ENCODE measurements around the gene MYL10. TPM values are rescaled to one million over a fixed set of nuclear protein-coding genes. Genes with fewer than 3 reads are reported as not detected.

Gene MYL10
- total RNA-seq, 2 donors from 2014 or later = not detected

DNA sequence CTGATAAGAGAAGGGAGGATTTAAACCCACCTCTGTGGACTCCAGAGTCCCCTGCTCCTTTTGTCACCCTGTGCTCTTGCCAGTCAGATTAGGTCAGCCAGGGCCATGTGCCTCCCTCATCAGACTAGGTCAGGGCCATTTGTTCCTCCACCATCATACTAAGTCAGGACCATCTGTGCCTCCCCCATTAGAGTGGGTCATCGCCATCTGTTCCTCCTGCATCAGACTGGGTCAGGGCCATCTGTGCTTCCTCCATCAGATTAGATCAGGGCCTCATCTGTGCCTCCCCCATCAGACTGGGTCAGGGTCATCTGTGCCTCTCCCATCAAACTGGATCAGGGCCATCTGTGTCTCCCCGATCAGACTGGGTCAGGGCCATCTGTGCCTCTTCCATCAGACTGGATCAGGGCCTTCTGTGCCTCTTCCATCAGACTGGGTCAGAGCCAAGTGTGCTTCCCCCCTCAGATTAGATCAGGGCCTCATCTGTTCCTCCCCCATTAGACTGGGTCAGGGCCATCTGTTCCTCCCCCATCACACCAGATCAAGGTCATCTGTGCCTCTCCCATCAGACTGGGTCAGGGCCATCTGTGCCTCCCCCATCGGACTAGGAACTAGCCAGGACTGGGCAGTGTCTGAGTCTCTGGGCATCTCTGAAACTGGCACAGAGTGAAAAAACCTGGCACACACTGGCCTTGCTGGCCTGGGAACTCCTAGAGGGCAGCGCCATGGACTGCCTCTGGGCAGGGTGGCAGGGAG lies 11.5 kb downstream of the MYL10 start:
- peaks cover 25 to 33% of the 10 kb centered on the region in 2 donors for H3K4me1 ChIP-seq (ENCODE audit: control insufficient read depth in 1 of 2, low read depth in 2 of 2)
- no peaks in the 10 kb centered on the region for H3K27me3 ChIP-seq (replicated peaks; ENCODE audit: insufficient read depth)
- no peak for TF ChIP-seq CTCF (IDR thresholded peaks at IDR 0.05)
- H3K4me3 ChIP-seq = no peak overlapping the region
- H3K9me3 ChIP-seq = no peaks in the 10 kb centered on the region
- ATAC-seq (ENCODE audit: insufficient number of reproducible peaks, low FRiP score, low read depth) = no peak
- no peak for DNase-seq (ENCODE audit: low spot score)
- H3K36me3 ChIP-seq = no peaks in the 10 kb centered on the region
- no peak overlapping the region for H3K27ac ChIP-seq

DNA sequence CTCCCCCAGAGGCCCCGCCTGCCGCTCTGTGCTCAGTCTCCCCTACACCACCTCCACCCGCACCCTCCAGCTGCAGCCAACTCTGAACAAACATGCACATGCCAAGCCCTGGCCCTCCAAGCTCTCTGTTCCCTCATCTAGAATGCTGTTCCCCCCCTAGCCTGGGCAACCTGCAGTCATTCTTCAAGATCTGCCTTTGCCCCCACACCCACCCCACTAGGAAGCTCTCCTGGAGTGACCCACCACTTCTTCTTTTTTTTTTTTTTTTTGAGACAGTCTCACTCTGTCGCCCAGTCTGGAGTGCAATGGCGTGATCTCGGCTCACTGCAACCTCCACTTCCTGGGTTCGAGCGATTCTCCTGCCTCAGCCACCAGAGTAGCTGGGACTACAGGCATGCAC lies 13.7 kb downstream of the MYL10 start:
- DNase-seq (ENCODE audit: low spot score) = no peak
- ATAC-seq (ENCODE audit: insufficient number of reproducible peaks, low FRiP score, low read depth) = no peak
- Histone ChIP-seq H3K36me3 (no peaks in the 10 kb centered on the region), H3K27ac (peak overlapping the region; percentile 89 to 91), H3K9me3 (no peaks in the 10 kb centered on the region), H3K4me1 (ENCODE audit: control insufficient read depth in 1 of 2, low read depth in 2 of 2) (peaks cover 27 to 33% of the 10 kb centered on the region in 2 donors), H3K4me3 (no peak overlapping the region), H3K27me3 (replicated peaks; ENCODE audit: insufficient read depth) (no peaks in the 10 kb centered on the region)
- TF ChIP-seq CTCF (IDR thresholded peaks at IDR 0.05) = no peak

DNA sequence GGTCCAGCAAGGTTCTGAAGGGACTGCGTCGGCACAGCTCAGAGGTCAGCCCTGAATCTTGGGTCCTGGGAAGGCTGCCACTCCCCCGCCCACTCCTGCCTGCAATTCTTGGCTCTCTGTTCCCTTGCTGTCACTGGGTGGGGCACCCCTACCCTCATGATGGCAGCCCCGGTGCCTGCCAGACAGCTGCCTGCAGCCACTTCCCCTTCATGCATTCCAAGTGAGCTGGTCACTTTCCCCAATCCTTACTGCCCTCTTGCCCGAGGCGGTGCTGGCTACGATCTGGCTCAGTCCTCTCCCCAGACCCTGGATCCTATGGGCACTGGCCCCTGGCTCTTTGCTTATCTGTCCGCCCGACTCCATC lies 14.2 kb downstream of the MYL10 start:
- DNase-seq (ENCODE audit: low spot score) = peak; percentile 40
- Histone ChIP-seq H3K9me3 (no peaks in the 10 kb centered on the region), H3K4me3 (peak overlapping the region; percentile 0), H3K27ac (peak overlapping the region; percentile 89 to 91), H3K4me1 (ENCODE audit: control insufficient read depth in 1 of 2, low read depth in 2 of 2) (peaks cover 27 to 33% of the 10 kb centered on the region in 2 donors), H3K36me3 (no peaks in the 10 kb centered on the region), H3K27me3 (replicated peaks; ENCODE audit: insufficient read depth) (no peaks in the 10 kb centered on the region)
- ATAC-seq (ENCODE audit: insufficient number of reproducible peaks, low FRiP score, low read depth) = peak; percentile 73
- no peak for TF ChIP-seq CTCF (IDR thresholded peaks at IDR 0.05)

DNA sequence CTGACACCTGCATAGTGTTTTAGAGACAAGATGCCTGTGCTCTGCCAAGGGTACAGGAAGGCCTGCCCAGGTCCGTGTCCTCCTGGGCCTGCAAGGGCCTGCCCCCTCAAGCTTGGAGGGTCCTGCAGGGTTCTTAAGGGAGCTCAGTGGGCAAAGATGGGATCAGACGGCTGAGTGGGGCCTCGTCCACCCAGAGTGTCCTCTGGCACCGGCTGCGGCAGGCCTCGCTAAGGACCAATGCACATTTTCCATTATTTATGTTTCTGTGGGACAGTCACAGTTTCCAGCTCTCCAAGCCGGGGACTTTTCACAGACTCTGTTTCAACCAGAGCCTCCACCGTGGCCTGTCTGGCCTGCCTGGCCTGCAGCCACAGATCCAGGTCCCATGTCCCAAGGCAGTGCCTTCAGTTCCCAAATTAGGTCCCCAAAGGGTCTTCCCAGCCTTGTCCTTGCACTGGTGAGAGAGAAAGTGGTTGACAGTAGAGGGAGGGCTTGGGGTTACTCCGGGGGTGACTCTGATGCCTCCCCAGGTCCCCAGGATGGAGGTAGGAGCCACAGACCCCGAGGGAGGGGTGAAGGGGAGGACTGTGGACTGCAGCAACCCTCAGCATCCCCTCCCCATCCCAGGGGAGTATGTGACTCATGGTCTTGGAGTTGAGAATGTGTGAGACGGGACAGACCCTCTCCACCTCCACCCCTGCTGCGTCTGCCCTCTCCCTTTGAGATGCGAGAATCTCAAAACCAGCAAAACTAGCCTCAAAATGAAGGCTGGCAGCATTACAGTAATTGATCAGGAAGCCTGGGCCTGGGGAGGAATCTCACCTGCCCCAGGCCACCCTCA lies 14.8 kb downstream of the MYL10 start:
- Histone ChIP-seq H3K36me3 (no peaks in the 10 kb centered on the region), H3K27me3 (replicated peaks; ENCODE audit: insufficient read depth) (no peaks in the 10 kb centered on the region), H3K4me3 (peak overlapping the region; percentile 0), H3K27ac (peak overlapping the region; percentile 89 to 91), H3K4me1 (ENCODE audit: control insufficient read depth in 1 of 2, low read depth in 2 of 2) (peaks cover 27 to 33% of the 10 kb centered on the region in 2 donors), H3K9me3 (no peaks in the 10 kb centered on the region)
- DNase-seq (ENCODE audit: low spot score) (peak; percentile 42), ATAC-seq (ENCODE audit: insufficient number of reproducible peaks, low FRiP score, low read depth) (peak; percentile 58)
- no peak for TF ChIP-seq CTCF (IDR thresholded peaks at IDR 0.05)

DNA sequence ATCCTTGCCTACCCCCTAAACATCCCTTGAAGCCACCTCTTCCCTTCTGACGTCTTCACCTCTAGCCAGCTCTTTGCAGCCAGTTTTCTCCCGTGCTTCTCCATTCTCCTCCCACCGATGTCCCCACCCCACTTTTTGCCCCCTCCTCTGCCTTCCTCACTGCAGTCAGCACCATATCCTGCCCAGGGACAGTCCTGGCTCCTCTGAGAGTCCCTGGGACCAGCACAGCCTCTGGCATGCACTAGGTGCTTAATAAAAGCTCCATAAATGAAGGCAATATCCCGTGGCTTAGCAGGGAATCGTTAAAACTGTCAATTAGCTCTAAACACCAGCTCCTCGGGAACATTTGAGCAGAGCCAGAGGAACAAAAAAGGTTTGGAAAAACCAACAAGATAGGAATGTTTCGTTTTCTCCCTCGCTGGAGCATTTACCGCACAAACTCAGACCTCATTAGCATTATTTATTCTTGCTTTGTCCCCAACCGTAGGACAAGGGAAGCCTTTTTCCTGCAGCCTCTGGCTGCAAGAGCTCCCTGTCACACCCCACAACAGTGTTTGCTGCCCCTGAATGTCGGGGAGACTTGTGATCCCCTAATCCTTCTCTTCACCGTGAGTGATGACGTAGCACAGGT lies 16.1 kb downstream of the MYL10 start:
- H3K36me3 ChIP-seq = no peaks in the 10 kb centered on the region
- DNase-seq (ENCODE audit: low spot score) (no peak), ATAC-seq (ENCODE audit: insufficient number of reproducible peaks, low FRiP score, low read depth) (no peak)
- peak overlapping the region; percentile 49 for H3K4me3 ChIP-seq
- H3K27me3 ChIP-seq (replicated peaks; ENCODE audit: insufficient read depth) = no peaks in the 10 kb centered on the region
- H3K9me3 ChIP-seq = no peaks in the 10 kb centered on the region
- H3K4me1 ChIP-seq (ENCODE audit: control insufficient read depth in 1 of 2, low read depth in 2 of 2) = peaks cover 27 to 33% of the 10 kb centered on the region in 2 donors
- H3K27ac ChIP-seq = peak overlapping the region; percentile 89 to 91
- TF ChIP-seq CTCF (IDR thresholded peaks at IDR 0.05) = no peak
